ENCODE data around the gene TBC1D3B. TPM values are rescaled to one million over a fixed set of nuclear protein-coding genes. Genes with fewer than 3 reads are reported as not detected.

Gene TBC1D3B
- total and polyA plus RNA-seq, 2 donors: 2.1 TPM

DNA sequence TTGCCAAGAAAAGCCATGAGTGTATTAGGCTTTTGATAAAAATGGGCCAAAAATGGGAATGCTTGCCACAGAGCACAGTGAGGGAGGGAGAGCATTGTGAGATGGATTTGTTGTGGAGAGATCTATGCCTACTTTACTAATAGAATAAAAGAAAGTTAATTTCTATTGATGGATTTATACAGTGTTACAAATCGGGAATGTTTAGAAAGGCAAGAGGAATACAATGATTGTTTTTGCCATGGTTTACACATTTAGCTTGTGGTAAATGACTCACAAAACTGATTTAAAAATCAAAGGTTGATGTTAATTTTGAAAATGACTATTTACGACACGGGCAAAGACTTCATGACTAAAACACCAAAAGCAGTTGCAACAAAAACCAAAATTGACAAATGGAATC, 56.2 kb downstream of the TBC1D3B start:
- 73% methylated on average over 3 of the region's 3 CpGs for WGBS
- Histone ChIP-seq H3K27ac (ENCODE audit: low read depth) (no peak overlapping the region), H3K36me3 (ENCODE audit: insufficient read depth) (no peaks in the 10 kb centered on the region), H3K4me3 (ENCODE audit: low read depth, low read length) (no peak overlapping the region), H3K4me1 (ENCODE audit: insufficient read depth) (no peaks in the 10 kb centered on the region)
- DNase-seq (ENCODE audit: extremely low spot score): no peak

GRCh38 chr17:36118477-36119353, 57.7 kb downstream of the TBC1D3B start:
- Histone ChIP-seq H3K4me3 (ENCODE audit: low read depth, low read length) (no peak overlapping the region), H3K4me1 (ENCODE audit: insufficient read depth) (no peaks in the 10 kb centered on the region), H3K36me3 (ENCODE audit: insufficient read depth) (no peaks in the 10 kb centered on the region), H3K27ac (ENCODE audit: low read depth) (no peak overlapping the region)
- DNase-seq (ENCODE audit: extremely low spot score): no peak
- WGBS: 89% methylated on average over 12 of the region's 12 CpGs

DNA sequence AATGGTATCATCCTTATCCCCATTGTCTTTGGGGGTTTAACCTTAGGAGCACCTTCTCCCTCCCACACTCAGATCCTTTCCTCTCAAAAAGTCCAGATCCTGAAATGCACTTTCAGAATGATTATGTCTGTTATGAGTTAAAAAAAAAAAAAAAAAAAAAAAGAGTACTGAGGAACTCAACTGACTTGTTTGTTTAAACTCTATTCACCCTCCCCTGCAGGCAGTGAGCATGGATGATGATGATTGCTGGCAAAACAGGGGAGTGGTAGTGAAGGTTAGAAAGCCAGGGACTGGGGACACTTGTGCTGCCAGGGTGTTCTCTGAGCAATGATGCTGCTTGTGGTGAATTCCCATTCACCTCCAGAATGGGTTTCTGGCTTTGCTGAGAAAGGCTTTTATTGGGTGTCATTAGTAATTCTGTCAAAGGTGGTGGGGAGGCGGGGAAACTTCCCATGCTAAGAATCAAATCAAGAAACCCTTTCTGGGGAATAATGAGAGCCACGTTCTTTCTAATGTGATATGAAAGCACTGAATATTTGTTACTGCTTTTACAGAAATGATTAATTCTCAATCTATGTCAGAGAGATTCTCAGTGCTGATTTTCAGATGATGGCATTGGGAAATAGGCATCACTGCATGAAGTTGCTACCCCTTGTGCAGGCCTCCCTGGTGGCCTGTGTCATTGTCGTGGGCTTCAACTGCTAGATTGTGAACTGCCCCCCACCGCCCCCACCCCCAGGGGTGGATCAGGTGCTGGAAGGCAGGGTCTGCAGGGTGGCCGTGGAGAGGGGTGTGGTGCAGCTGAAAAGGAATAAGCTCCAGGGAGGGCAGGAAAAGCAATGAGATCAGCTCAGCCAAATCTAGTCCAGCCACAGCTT, 58.7 kb downstream of the TBC1D3B start:
- no peak overlapping the region for H3K27ac ChIP-seq (ENCODE audit: low read depth)
- no peaks in the 10 kb centered on the region for H3K36me3 ChIP-seq (ENCODE audit: insufficient read depth)
- no peak overlapping the region for H3K4me3 ChIP-seq (ENCODE audit: low read depth, low read length)
- H3K4me1 ChIP-seq (ENCODE audit: insufficient read depth): no peaks in the 10 kb centered on the region
- no peak for DNase-seq (ENCODE audit: extremely low spot score)
- WGBS: 13% methylated on average over 5 of the region's 5 CpGs

Other genes starting within 250 kb of the TBC1D3B start
- gene RDM1, start 245.9 kb downstream of the TBC1D3B start, total RNA-seq: 1.2 TPM
- gene RDM1, start 245.9 kb downstream of the TBC1D3B start, polyA plus RNA-seq: 0.14 TPM
- not detected for gene LYZL6, start 232.9 kb downstream of the TBC1D3B start, total RNA-seq
- gene LYZL6, start 232.9 kb downstream of the TBC1D3B start, polyA plus RNA-seq: not detected
- gene CCL16, start 195.1 kb downstream of the TBC1D3B start, total RNA-seq: 0.21 TPM
- gene CCL16, start 195.1 kb downstream of the TBC1D3B start, polyA plus RNA-seq: 0.29 TPM
- 3.3 TPM for gene CCL14, start 189.9 kb downstream of the TBC1D3B start, total RNA-seq
- 184 TPM for gene CCL14, start 189.9 kb downstream of the TBC1D3B start, polyA plus RNA-seq
- gene CCL15, start 175.1 kb downstream of the TBC1D3B start, total RNA-seq: 6.2 TPM
- 1.3 TPM for gene CCL15, start 175.1 kb downstream of the TBC1D3B start, polyA plus RNA-seq
- gene CCL23, start 158.7 kb downstream of the TBC1D3B start, total RNA-seq: 0.85 TPM
- gene CCL23, start 158.7 kb downstream of the TBC1D3B start, polyA plus RNA-seq: 16.9 TPM
- not detected for gene CCL18, start 112.4 kb downstream of the TBC1D3B start, total RNA-seq
- gene CCL18, start 112.4 kb downstream of the TBC1D3B start, polyA plus RNA-seq: 1.5 TPM
- gene CCL3, start 86.5 kb downstream of the TBC1D3B start, total RNA-seq: 3.6 TPM
- 2.6 TPM for gene CCL3, start 86.5 kb downstream of the TBC1D3B start, polyA plus RNA-seq
- 2.4 TPM for gene CCL4, start 72.8 kb downstream of the TBC1D3B start, total RNA-seq
- gene CCL4, start 72.8 kb downstream of the TBC1D3B start, polyA plus RNA-seq: 3.1 TPM
- 0.69 TPM for gene CCL3L1, start 20.1 kb upstream of the TBC1D3B start, total RNA-seq
- gene CCL3L1, start 20.1 kb upstream of the TBC1D3B start, polyA plus RNA-seq: 0.11 TPM
- 2.0 TPM for gene CCL4L2, start 34.4 kb upstream of the TBC1D3B start, total RNA-seq
- 0.25 TPM for gene CCL4L2, start 34.4 kb upstream of the TBC1D3B start, polyA plus RNA-seq
- gene TBC1D3I, start 87.9 kb upstream of the TBC1D3B start, total RNA-seq: not detected
- gene TBC1D3I, start 87.9 kb upstream of the TBC1D3B start, polyA plus RNA-seq: not detected
- gene TBC1D3G, start 147.2 kb upstream of the TBC1D3B start, total RNA-seq: not detected
- not detected for gene TBC1D3G, start 147.2 kb upstream of the TBC1D3B start, polyA plus RNA-seq
- gene TBC1D3H, start 211.8 kb upstream of the TBC1D3B start, total RNA-seq: not detected
- gene TBC1D3H, start 211.8 kb upstream of the TBC1D3B start, polyA plus RNA-seq: 0.33 TPM